ENCODE results near the gene KRTAP12-4. TPM values are rescaled to one million over a fixed set of nuclear protein-coding genes. Genes with fewer than 3 reads are reported as not detected.

The KRTAP12-4 gene
- total RNA-seq, 1 experiment from 2014 or later = not detected

- ChIA-PET POLR2A (no interaction called here), CTCF (no interaction called here)
- Histone ChIP-seq H3K9me3 (ENCODE audit: control insufficient read depth, insufficient read depth, low read depth, low read length) (no peaks in the 10 kb centered on the region), H3K27ac (ENCODE audit: low read length) (no peak overlapping the region), H3K4me1 (ENCODE audit: control insufficient read depth, insufficient read depth, low read length) (no peaks in the 10 kb centered on the region), H3K4me3 (ENCODE audit: low read depth in 2 of 2, low read length in 2 of 2) (no peak overlapping the region), H3K27me3 (ENCODE audit: control insufficient read depth, insufficient read depth, low read length) (no peaks in the 10 kb centered on the region), H3K36me3 (ENCODE audit: control insufficient read depth, insufficient read depth, low read length) (no peaks in the 10 kb centered on the region)
- TF ChIP-seq, protein P1, sequence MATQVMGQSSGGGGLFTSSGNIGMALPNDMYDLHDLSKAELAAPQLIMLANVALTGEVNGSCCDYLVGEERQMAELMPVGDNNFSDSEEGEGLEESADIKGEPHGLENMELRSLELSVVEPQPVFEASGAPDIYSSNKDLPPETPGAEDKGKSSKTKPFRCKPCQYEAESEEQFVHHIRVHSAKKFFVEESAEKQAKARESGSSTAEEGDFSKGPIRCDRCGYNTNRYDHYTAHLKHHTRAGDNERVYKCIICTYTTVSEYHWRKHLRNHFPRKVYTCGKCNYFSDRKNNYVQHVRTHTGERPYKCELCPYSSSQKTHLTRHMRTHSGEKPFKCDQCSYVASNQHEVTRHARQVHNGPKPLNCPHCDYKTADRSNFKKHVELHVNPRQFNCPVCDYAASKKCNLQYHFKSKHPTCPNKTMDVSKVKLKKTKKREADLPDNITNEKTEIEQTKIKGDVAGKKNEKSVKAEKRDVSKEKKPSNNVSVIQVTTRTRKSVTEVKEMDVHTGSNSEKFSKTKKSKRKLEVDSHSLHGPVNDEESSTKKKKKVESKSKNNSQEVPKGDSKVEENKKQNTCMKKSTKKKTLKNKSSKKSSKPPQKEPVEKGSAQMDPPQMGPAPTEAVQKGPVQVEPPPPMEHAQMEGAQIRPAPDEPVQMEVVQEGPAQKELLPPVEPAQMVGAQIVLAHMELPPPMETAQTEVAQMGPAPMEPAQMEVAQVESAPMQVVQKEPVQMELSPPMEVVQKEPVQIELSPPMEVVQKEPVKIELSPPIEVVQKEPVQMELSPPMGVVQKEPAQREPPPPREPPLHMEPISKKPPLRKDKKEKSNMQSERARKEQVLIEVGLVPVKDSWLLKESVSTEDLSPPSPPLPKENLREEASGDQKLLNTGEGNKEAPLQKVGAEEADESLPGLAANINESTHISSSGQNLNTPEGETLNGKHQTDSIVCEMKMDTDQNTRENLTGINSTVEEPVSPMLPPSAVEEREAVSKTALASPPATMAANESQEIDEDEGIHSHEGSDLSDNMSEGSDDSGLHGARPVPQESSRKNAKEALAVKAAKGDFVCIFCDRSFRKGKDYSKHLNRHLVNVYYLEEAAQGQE (IDR thresholded peaks at IDR 0.05; ENCODE audit: insufficient read depth in 1 of 2, low read depth in 2 of 2, low read length in 1 of 2) = no peak
- no peak for TF ChIP-seq CTCF (IDR thresholded peaks at IDR 0.05)
- TF ChIP-seq POLR2AphosphoS5 (IDR thresholded peaks at IDR 0.05; ENCODE audit: low read depth, low read length) = no peak
- TF ChIP-seq SIN3A (IDR thresholded peaks at IDR 0.05; ENCODE audit: borderline replicate concordance, insufficient read depth, low read depth, low read length) = no peak
- no peak for TF ChIP-seq TCF7L2 (IDR thresholded peaks at IDR 0.05; ENCODE audit: low read depth, low read length)
- BruUV-seq (replicated peaks) = no TSS peak
- 0 out of 2 replicates have a peak, but pooled peaks have one; percentile 40 for ATAC-seq
- DNase-seq (ENCODE audit: low read depth, low spot score) = no peak
- intact Hi-C loops (cut with micrococcal nuclease; ENCODE audit: unreplicated experiment) = no loop called here
- in situ Hi-C loops (cut with HindIII; ENCODE audit: low pct_unique_long_range_greater_than_20kb, low sequenced_read_pairs) = no loop called here
Observed at GRCh38 chr21:44702973-44703730, 48.7 kb upstream of the KRTAP12-4 start.

DNA sequence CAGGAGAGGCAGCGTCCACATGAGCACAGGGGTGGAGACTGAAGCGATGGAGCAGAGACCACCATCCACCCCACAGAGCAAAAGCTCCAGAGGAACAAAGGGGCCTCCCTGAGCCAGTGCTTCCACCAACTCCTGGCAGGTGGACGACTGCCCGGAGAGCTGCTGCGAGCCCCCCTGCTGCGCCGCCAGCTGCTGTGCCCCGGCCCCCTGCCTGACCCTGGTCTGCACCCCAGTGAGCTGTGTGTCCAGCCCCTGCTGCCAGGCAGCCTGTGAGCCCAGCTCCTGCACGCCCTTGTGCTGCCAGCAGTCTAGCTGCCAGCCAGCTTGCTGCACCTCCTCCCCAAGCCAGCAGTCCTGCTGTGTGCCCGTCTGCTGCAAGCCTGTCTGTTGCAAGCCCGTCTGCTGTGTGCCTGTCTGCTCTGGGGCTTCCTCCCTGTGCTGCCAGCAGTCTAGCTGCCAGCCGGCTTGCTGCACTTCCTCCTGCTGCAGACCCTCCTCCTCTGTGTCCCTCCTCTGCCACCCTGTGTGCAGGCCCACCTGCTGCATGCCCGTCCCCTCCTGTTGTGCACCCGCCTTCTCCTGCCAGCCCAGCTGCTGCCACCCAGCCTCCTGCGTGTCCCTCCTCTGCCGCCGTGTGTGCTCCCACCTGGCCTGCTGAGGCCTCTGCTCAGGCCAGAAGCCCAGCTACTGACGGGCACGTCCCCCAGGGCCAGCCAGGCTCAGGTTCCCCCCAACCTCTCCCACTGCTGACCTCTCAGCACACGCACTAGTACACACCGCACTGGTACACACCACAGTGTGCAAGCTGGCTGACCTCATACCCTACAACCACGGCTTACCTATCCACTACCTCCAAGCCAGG, 47.9 kb upstream of the KRTAP12-4 start:
- ATAC-seq (no peak), DNase-seq (ENCODE audit: low read depth, low spot score) (no peak)
- ChIA-PET CTCF (no interaction called here), POLR2A (no interaction called here)
- BruUV-seq (replicated peaks) = no TSS peak
- H3K36me3 ChIP-seq (ENCODE audit: control insufficient read depth, insufficient read depth, low read length) = no peaks in the 10 kb centered on the region
- intact Hi-C loops (cut with micrococcal nuclease; ENCODE audit: unreplicated experiment) = no loop called here
- H3K27ac ChIP-seq (ENCODE audit: low read length) = no peak overlapping the region
- TF ChIP-seq TCF7L2 (IDR thresholded peaks at IDR 0.05; ENCODE audit: low read depth, low read length) = no peak
- no peak for TF ChIP-seq POLR2AphosphoS5 (IDR thresholded peaks at IDR 0.05; ENCODE audit: low read depth, low read length)
- TF ChIP-seq, protein P1 (IDR thresholded peaks at IDR 0.05; ENCODE audit: insufficient read depth in 1 of 2, low read depth in 2 of 2, low read length in 1 of 2) = no peak
- TF ChIP-seq SIN3A (IDR thresholded peaks at IDR 0.05; ENCODE audit: borderline replicate concordance, insufficient read depth, low read depth, low read length) = no peak
- no peak for TF ChIP-seq CTCF (IDR thresholded peaks at IDR 0.05)
- in situ Hi-C loops (cut with HindIII; ENCODE audit: low pct_unique_long_range_greater_than_20kb, low sequenced_read_pairs) = no loop called here
- no peaks in the 10 kb centered on the region for H3K4me1 ChIP-seq (ENCODE audit: control insufficient read depth, insufficient read depth, low read length)
- no peaks in the 10 kb centered on the region for H3K27me3 ChIP-seq (ENCODE audit: control insufficient read depth, insufficient read depth, low read length)
- no peak overlapping the region for H3K4me3 ChIP-seq (ENCODE audit: low read depth in 2 of 2, low read length in 2 of 2)
- no peaks in the 10 kb centered on the region for H3K9me3 ChIP-seq (ENCODE audit: control insufficient read depth, insufficient read depth, low read depth, low read length)
